DOHH2 (cell line): Measurements from ENCODE around the gene TMEM131.

Source experiments
- H3F3A ChIP-seq: fragments of 200-600 bp; sonication (generic), shearing (Covaris generic); 2 replicates; pipeline ENCODE4 v1.6.0; 2016; ENCODE audit warnings: antibody characterized with exemption, mild to moderate bottlenecking; ENCODE audit not compliant: control insufficient read depth, insufficient read depth
- H3K27ac ChIP-seq: fragments of 200-600 bp; sonication (generic); 2 replicates; pipeline ENCODE4 v1.5.1; 2014; ENCODE audit warnings: low read depth, mild to moderate bottlenecking, low read length, moderate library complexity
- H3K27me3 ChIP-seq: fragments of 200-600 bp; sonication (generic); 2 replicates; pipeline ENCODE4 v1.6.1; 2014; ENCODE audit warnings: mild to moderate bottlenecking, low read length, mixed read lengths; ENCODE audit not compliant: control insufficient read depth
- H3K36me3 ChIP-seq: fragments of 200-600 bp; sonication (generic); 2 replicates; pipeline ENCODE4 v1.6.1; 2014; ENCODE audit warnings: mild to moderate bottlenecking, low read length, moderate library complexity, mixed read lengths; ENCODE audit not compliant: control insufficient read depth
- H3K4me1 ChIP-seq: fragments of 200-600 bp; sonication (generic); 2 replicates; pipeline ENCODE4 v1.6.1; 2014; ENCODE audit warnings: mild to moderate bottlenecking, low read length, mixed read lengths; ENCODE audit not compliant: control insufficient read depth
- H3K4me2 ChIP-seq: fragments of 200-600 bp; sonication (generic); 2 replicates; pipeline ENCODE4 v1.6.0; 2014; ENCODE audit warnings: mild to moderate bottlenecking, low read length, moderate library complexity
- H3K4me3 ChIP-seq: fragments of 200-600 bp; sonication (generic); 2 replicates; pipeline ENCODE4 v1.5.1; 2014; ENCODE audit warnings: mild to moderate bottlenecking, low read length, mixed read lengths
- H3K79me2 ChIP-seq: fragments of 200-600 bp; sonication (generic); 2 replicates; pipeline ENCODE4 v1.6.1; 2014; ENCODE audit warnings: mild to moderate bottlenecking, low read length, mixed read lengths; ENCODE audit not compliant: control insufficient read depth
- H3K9me2 ChIP-seq: fragments of 200-600 bp; sonication (generic); replicated peaks from 2 replicates; pipeline ENCODE4 v1.6.1; 2014; ENCODE audit warnings: mild to moderate bottlenecking, low read length, mixed read lengths; ENCODE audit not compliant: control insufficient read depth
- H3K9me3 ChIP-seq: fragments of 200-600 bp; sonication (generic); 2 replicates; pipeline ENCODE4 v1.6.1; 2014; ENCODE audit warnings: antibody characterized with exemption, low read length, mixed read lengths; ENCODE audit not compliant: control insufficient read depth, insufficient read depth
- H4K20me1 ChIP-seq: fragments of 200-600 bp; sonication (generic); 2 replicates; pipeline ENCODE4 v1.6.0; 2014; ENCODE audit warnings: low read depth, mild to moderate bottlenecking, antibody characterized with exemption, low read length, moderate library complexity; ENCODE audit not compliant: control insufficient read depth, insufficient read depth
- CTCF ChIP-seq: fragments of 200-600 bp; sonication (generic); IDR thresholded peaks from one replicate; pipeline ENCODE4 v1.5.1; 2014; ENCODE audit warnings: antibody characterized with exemption, mild to moderate bottlenecking, low read depth, low read length; ENCODE audit not compliant: poor library complexity, severe bottlenecking
- EZH2phosphoT487 ChIP-seq: fragments of 200-600 bp; sonication (generic); IDR thresholded peaks from 2 replicates; pipeline ENCODE4 v1.6.1; 2017; ENCODE audit warnings: borderline replicate concordance, mild to moderate bottlenecking, antibody characterized with exemption, low read length, moderate library complexity, mixed read lengths

Gene TMEM131

DNA sequence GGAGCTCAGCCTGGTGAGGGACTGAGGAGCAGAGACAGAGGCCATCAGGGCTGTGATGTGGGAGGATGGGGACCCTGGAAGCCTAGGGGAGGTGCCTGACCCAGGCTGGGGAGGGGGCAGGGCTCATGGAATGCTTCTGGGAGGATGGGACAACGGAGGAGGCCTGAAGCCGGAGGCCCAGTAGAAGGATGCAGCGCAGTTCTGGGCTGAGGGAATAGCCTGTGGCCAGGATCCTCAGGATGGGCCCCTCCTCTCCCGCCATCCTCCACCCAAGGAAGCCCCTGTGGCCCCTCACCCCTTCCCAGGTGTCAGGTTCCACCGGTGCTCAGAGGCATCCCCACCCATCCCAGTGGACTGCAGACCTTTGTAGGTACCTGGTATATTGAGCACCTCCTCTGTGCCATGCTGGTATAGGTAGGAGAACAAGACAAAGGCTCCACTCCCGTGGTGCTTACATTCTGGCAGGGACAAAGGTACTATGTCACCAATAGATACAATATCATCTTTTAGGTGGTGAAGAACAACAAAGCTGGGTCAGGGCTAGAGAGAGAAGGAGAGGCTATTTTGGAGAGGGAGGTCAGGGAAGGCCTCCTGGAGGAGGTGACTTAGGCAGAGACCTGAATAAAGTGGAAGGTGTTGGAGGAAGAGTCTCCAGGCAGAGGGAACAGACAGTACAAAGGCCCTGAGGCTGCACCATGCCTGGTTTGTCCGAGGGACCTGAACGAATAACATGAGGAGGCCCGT, 279.6 kb downstream of the TMEM131 start:
- peaks cover 21% of the 10 kb centered on the region for H3K4me1 ChIP-seq
- H3F3A ChIP-seq = no peaks in the 10 kb centered on the region
- no peak overlapping the region for H3K27ac ChIP-seq
- no peak overlapping the region for H3K4me3 ChIP-seq
- no peaks in the 10 kb centered on the region for H4K20me1 ChIP-seq
- H3K79me2 ChIP-seq = no peaks in the 10 kb centered on the region
- H3K36me3 ChIP-seq = no peaks in the 10 kb centered on the region
- H3K27me3 ChIP-seq = no peaks in the 10 kb centered on the region
- no peaks in the 10 kb centered on the region for H3K9me2 ChIP-seq
- no peaks in the 10 kb centered on the region for H3K9me3 ChIP-seq
- TF ChIP-seq CTCF = no peak
- no peak overlapping the region for H3K4me2 ChIP-seq

- no peaks in the 10 kb centered on the region for H3K36me3 ChIP-seq
- H3K27ac ChIP-seq = no peak overlapping the region
- no peak for TF ChIP-seq CTCF
- H3F3A ChIP-seq = no peaks in the 10 kb centered on the region
- H3K79me2 ChIP-seq = no peaks in the 10 kb centered on the region
- H3K4me2 ChIP-seq = no peak overlapping the region
- H3K27me3 ChIP-seq = no peaks in the 10 kb centered on the region
- H3K9me2 ChIP-seq = no peaks in the 10 kb centered on the region
- H3K9me3 ChIP-seq = no peaks in the 10 kb centered on the region
- H3K4me3 ChIP-seq = no peak overlapping the region
- H4K20me1 ChIP-seq = no peaks in the 10 kb centered on the region
- peaks cover 21% of the 10 kb centered on the region for H3K4me1 ChIP-seq
Measured at GRCh38 chr2:97714950-97715652, 280.6 kb downstream of the TMEM131 start.

GRCh38 chr2:97714084-97714949, 281.4 kb downstream of the TMEM131 start:
- Histone ChIP-seq H3K36me3 (no peaks in the 10 kb centered on the region), H3K9me2 (no peaks in the 10 kb centered on the region), H3K27me3 (no peaks in the 10 kb centered on the region), H3K4me2 (no peak overlapping the region), H3F3A (no peaks in the 10 kb centered on the region), H4K20me1 (no peaks in the 10 kb centered on the region), H3K4me1 (peaks cover 20% of the 10 kb centered on the region), H3K4me3 (no peak overlapping the region), H3K9me3 (no peaks in the 10 kb centered on the region), H3K79me2 (no peaks in the 10 kb centered on the region), H3K27ac (no peak overlapping the region)
- TF ChIP-seq EZH2phosphoT487 (no peak), CTCF (no peak)
